Left lung (tissue), 10 donors: ENCODE measurements around the gene ERCC5. TPM values are rescaled to one million over a fixed set of nuclear protein-coding genes. Genes with fewer than 3 reads are reported as not detected.

Experiments
- ATAC-seq: fragments of 200-7000 bp; cut with Tn5 transposase; one replicate; pipeline ENCODE4 v1.9.1; 2020; ENCODE audit warnings: moderate library complexity
- DNase-seq, 4 donors: peaks; one replicate each; pipeline ENCODE4 v3.0.0-alpha.2; 2013 to 2020
- H3K27ac ChIP-seq, 2 donors: fragments of 200-600 bp; sonication (generic) in 1 of 2; one replicate each; pipeline versions ENCODE4 v1.5.0 to v1.8.0; 2020 to 2021
- H3K27me3 ChIP-seq, 2 donors: fragments of 200-600 bp; sonication (generic) in 1 of 2; one replicate each; pipeline versions ENCODE4 v1.5.0 to v1.8.0; 2020 to 2021
- H3K36me3 ChIP-seq, 2 donors: fragments of 200-600 bp; sonication (generic) in 1 of 2; one replicate each; pipeline versions ENCODE4 v1.5.0 to v1.8.0; 2020 to 2021
- H3K4me1 ChIP-seq, 2 donors: fragments of 200-600 bp; one replicate each; pipeline ENCODE4 v1.8.0; 2021
- H3K4me3 ChIP-seq, 2 donors: fragments of 200-600 bp; sonication (generic) in 1 of 2; one replicate each; pipeline versions ENCODE4 v1.5.0 to v1.8.0; 2020 to 2021; ENCODE audit warnings: mild to moderate bottlenecking in 1 of 2
- H3K9me3 ChIP-seq, 2 donors: fragments of 200-600 bp; sonication (generic) in 1 of 2; one replicate each; pipeline versions ENCODE4 v1.5.0 to v1.8.0; 2020 to 2021
- CTCF ChIP-seq, 2 donors: fragments of 200-600 bp; sonication (generic) in 1 of 2; IDR thresholded peaks; one replicate each; pipeline versions ENCODE4 v1.5.0 to v1.8.0; 2021; ENCODE audit warnings: antibody characterized with exemption in 2 of 2
- intact Hi-C, 2 donors: fragments of 100-400 bp; cut with DNase I; formaldehyde crosslinking; loops; one replicate each; pipeline versions ENCODE4 v1.11.2 to v1.14.2; 2022
- polyA plus RNA-seq, 6 donors: library from polyadenylated mRNA; unstranded; fragments of 120-200 nt; gene quantifications; one replicate each; pipeline ENCODE4 v1.2.1, GENCODE V29; 2013; ENCODE audit not compliant: insufficient read length in 6 of 6
- total RNA-seq, 2 donors: library from RNA; stranded (reverse); fragmentation: NEBNext Ultra II Directional; extraction: Animal tissue kit (Norgen Biotek cat#: 25700); gene quantifications; one replicate each; pipeline ENCODE4 v1.2.1, GENCODE V29; 2021
- donor health status: DM: no; HTN: yes; CAD: no.
- donor health status: DM: no; HTN: no; CAD: no.

Gene ERCC5
- total and polyA plus RNA-seq, 8 donors = 37.6 to 95.8 (median 77.4) TPM

DNA sequence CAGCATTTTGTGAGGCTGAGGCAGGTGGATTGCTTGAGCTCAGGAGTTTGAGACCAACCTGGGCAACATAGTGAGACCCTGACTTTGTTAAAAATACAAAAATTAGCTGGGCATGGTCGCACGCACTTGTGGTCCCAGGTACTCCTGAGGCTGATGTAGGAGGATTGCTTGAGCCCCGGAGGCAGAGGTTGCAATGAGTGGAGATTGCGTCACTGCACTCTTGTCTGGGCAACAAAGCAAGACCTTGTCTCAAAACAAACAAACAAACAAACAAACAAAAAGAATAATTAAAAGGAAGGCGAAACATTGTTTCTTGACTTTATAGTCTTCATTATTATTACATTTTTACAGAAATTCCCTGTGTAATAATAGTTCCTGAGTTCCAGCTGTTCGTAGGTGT lies 31.0 kb upstream of the ERCC5 start:
- Histone ChIP-seq H3K4me1 (no peaks in the 10 kb centered on the region), H3K4me3 (no peak overlapping the region), H3K27ac (no peak overlapping the region), H3K36me3 (peaks cover 0 to 17% of the 10 kb centered on the region in 2 donors), H3K9me3 (peaks cover 0 to 15% of the 10 kb centered on the region in 2 donors), H3K27me3 (no peaks in the 10 kb centered on the region)
- ATAC-seq (no peak), DNase-seq (no peak)
- no peak for TF ChIP-seq CTCF (IDR thresholded peaks at IDR 0.05)
- intact Hi-C loops = no loop called here

DNA sequence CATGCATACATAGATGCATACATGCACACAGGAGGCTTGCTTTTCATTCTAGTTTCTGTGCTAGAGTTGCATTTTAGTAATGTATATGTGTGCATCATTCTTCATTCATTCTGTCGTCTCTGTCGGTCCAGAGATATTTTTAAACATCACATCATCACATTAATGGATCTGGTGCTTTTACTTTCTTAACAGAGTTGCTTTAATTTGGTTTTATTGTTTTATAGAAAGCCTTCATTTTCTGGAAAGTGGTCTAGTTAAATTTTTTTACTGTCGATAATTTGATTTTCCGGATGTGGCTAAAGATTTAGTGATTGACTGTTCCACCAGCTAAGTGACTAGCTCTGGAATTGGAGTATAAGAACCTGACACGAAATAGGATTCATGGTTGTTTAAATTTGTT lies 30.0 kb upstream of the ERCC5 start:
- TF ChIP-seq CTCF (IDR thresholded peaks at IDR 0.05) = no peak
- ATAC-seq = no peak
- H3K27me3 ChIP-seq = no peaks in the 10 kb centered on the region
- no peaks in the 10 kb centered on the region for H3K4me1 ChIP-seq
- no peak overlapping the region for H3K27ac ChIP-seq
- H3K4me3 ChIP-seq = no peak overlapping the region
- peaks cover 0 to 9% of the 10 kb centered on the region in 2 donors for H3K9me3 ChIP-seq
- H3K36me3 ChIP-seq = peaks cover 0 to 16% of the 10 kb centered on the region in 2 donors
- intact Hi-C loops = no loop called here
- DNase-seq = no peak

DNA sequence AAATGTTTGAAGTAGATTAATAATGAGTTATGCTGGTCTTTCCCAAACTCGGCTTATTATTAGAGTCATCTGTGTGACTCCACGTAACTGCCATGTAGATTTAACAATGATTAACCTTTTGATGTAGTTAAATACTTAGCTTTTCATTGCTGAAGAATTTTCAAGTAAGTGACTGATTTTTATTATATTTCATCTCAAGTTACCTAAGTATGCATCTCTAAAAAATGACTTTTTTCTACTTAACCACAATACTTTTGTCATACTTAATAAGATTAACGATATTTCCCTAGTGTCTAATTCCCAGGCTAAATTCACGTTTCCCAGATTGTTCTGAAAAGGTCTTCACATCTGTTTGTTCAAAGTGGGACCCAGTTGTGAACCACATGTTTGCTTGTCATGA lies 29.1 kb upstream of the ERCC5 start:
- no peaks in the 10 kb centered on the region for H3K4me1 ChIP-seq
- H3K9me3 ChIP-seq = no peaks in the 10 kb centered on the region
- intact Hi-C loops = no loop called here
- H3K27ac ChIP-seq = no peak overlapping the region
- ATAC-seq = no peak
- H3K27me3 ChIP-seq = no peaks in the 10 kb centered on the region
- no peak for DNase-seq
- H3K4me3 ChIP-seq = no peak overlapping the region
- TF ChIP-seq CTCF (IDR thresholded peaks at IDR 0.05) = no peak
- H3K36me3 ChIP-seq = peaks cover 0 to 16% of the 10 kb centered on the region in 2 donors

DNA sequence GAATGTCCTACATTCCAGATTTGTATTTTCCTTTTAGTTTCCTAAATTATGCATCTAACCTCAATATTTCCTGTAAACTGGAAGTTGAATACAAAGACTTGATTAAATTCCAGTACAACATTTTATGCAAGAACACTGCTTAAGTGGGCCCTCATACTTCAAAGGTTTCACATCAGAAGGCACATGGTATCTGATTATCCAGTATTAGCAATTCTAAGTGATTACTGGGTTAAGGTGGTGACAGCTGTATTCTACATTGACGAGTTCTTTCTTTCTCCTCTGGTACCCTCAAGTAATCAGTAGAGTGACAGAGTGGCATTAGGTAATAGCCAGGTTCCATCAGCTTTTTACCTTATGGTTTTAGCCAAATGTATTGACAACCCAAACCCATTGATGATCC lies 28.6 kb upstream of the ERCC5 start:
- DNase-seq (no peak), ATAC-seq (no peak)
- intact Hi-C loops = no loop called here
- H3K4me1 ChIP-seq = no peaks in the 10 kb centered on the region
- no peak overlapping the region for H3K4me3 ChIP-seq
- TF ChIP-seq CTCF (IDR thresholded peaks at IDR 0.05) = no peak
- no peak overlapping the region for H3K27ac ChIP-seq
- H3K9me3 ChIP-seq = no peaks in the 10 kb centered on the region
- H3K36me3 ChIP-seq = peaks cover 0 to 21% of the 10 kb centered on the region in 2 donors
- no peaks in the 10 kb centered on the region for H3K27me3 ChIP-seq

- ATAC-seq (no peak), DNase-seq (no peak)
- H3K9me3 ChIP-seq = no peaks in the 10 kb centered on the region
- H3K4me1 ChIP-seq = no peaks in the 10 kb centered on the region
- intact Hi-C loops = no loop called here
- no peaks in the 10 kb centered on the region for H3K27me3 ChIP-seq
- no peak overlapping the region for H3K27ac ChIP-seq
- no peak for TF ChIP-seq CTCF (IDR thresholded peaks at IDR 0.05)
- H3K4me3 ChIP-seq = no peak overlapping the region
- H3K36me3 ChIP-seq = peaks cover 0 to 28% of the 10 kb centered on the region in 2 donors
Measured at GRCh38 chr13:102817907-102818306, 27.9 kb upstream of the ERCC5 start.
